Activated T-cell treated with anti-CD3 and anti-CD28 coated beads for 1 hour (primary cell): ENCODE results near the gene TPO.

Source experiments
- DNase-seq: peaks from one replicate; pipeline ENCODE4 v3.0.0-alpha.2; 2020; ENCODE audit warnings: low read depth

Gene TPO

DNA sequence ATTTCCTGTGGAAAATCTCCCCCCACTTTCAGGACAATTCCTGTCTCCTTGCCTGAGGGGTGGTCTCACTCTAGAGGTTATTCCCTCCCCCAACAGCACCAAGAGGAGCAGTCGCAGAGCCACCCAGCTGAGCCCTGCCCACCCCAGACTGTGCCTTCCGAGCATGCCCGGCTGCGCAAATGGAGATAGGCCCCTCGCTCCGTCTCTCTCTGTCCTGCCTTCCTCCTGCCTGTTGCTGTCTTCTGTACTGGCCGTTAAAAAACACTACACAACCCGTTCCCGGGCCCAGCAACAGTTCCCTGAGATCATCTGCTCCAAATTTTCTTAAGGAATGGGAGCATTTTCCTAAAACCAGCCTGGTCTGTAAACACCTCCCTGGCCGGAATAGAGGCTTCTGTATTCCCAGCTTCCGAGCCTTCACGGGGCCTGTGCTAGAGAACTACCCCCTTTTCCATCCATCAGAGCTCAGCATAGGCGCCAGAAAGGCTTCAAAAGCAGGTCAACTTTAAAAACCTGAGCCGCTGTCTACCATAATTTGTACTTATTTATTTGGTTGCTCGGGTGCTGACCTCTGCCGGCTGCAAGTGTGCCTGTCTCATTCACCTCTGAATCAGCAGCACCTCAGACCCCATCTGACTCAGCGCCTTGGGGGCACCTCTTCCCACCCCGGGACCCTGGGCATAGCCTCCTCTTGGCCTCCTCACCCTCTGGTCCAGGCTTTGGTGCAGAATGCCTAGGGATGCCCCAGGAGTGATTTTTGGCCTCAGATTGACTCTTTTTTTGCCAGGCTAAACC, 171.6 kb downstream of the TPO start:
- no peak for DNase-seq

DNA sequence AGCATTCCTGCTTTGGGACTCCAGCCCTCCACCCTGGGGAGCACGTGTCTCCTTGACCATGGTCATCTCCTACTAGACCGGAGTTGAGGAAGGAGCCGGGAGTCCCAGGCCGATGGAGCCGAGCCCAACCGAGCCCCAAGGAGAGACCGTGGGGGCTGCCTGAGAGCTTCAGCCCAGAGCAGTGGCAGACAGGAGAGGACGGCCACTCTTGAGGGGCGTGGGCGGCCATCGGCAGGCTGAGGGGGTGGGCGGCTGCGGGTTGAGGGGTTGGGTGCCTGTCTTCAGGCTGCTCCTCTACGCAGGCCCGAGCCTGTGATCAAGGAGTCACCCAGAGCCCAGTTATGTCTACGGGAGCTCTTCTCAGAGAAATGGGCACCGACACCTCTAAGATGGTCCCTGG, 172.4 kb downstream of the TPO start:
- DNase-seq: no peak

DNA sequence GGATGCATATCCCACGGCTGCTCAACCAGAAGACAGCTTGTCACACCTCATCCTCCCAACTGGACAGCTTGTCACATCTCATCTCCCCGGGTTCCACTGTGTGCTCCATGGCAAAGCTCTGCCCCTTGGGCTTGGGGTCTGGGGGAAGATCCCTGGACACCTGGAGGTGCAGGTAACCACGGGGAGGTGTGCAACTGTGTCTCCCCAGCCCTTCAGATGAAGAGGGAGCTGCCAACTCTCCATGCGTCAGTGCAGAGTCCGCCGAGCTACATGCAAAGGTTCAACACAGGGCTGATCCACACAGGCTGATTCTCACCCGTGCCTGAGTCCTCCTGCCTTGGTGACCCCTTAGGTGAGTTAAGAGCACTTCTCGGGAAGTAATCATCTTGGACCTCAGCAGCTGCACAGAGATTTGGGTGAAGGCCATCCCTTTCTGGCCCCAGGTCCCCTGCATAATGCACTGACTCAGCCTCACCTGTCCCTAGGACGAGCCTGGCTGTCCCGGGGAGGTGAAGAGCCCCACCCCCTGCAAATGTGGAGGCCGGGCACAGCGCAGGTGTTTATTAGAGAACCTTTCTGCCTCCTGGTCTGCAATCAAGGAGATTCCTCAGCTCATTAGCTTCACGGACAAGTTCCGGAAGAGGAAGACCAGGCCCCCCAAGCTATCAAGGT, 173.1 kb downstream of the TPO start:
- no peak for DNase-seq

DNA sequence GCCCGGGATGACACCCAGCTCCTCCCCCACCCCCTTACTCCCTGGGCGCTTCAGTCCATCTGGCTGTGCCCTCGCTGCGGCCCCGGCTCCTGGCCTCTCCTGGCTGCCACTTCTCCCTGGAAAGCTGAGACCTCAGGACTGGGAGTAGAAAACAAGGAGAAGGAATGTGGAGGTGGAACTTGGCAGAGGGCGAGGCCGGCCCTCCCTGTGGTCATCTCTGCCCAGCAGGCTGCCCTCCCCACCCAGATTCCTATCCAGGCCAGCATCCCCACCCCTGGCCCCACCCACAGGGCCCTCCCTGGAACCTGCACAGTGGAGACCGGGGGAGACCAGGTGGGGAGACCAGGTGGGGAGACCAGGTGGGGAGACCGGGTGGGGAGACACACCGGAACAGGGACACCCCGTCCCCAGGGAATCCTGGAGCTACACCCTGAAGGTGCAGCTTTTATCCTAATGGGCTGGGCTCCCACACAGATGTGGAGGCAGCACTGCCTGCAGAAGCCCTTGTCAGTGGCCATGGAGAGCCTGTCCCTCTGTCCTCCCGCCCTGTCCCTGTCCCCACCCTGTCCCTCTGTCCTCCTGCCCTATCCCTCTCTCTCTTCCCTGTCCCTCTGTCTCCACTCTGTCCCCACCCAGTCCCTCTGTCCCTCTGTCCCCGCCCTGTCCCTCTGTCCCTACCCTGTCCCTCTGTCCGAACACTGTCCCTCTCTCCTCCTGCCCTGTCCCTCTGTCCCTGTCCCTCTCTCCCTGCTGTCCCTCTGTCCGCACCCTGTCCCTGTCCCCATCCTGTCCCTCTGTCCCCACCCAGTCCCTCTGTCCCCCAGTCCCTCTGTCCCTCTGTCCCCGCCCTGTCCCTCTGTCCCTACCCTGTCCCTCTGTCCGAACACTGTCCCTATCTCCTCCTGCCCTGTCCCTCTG, 173.9 kb downstream of the TPO start:
- DNase-seq: no peak

DNA sequence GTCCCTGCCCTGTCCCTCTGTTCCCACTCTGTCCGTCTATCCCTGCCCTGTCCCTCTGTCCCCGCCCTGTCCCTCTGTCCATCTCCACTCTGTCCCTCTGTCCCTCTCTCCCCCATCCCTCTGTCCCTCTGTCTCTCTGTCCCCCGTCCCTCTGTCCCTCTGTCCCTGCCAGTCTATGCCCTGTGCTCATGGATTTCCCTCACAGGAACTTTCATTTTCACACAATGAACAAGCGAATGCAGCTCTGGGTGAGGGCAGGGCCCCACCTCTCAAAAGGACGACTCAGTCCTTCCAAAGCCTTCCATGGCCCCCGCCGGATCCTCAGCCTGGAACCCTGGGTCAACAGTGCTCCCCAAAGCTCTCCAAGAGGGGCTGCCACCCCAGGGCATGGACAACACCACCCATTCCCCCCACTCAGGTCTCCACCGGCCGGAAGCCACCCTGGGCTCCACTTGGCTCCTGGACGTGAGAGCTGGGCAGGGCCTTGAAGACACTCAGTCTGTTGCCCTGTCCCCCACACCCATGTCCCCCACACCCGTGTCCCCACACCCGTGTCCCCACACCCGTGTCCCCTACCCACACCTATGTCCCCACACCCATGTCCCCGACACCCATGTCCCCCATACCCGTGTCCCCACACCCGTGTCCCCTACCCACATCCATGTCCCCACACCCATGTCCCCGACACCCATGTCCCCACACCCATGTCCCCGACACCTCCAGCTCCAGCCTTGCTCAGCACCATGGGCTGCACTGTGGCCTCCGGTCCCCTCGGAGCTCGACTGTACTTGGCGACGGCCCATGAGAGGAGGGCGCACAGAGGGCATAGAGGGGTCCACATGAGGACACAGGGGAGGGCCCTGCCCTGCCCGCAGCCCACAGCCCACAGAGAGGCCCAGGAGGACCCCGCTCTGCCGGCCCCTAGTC, 175.1 kb downstream of the TPO start:
- no peak for DNase-seq

DNA sequence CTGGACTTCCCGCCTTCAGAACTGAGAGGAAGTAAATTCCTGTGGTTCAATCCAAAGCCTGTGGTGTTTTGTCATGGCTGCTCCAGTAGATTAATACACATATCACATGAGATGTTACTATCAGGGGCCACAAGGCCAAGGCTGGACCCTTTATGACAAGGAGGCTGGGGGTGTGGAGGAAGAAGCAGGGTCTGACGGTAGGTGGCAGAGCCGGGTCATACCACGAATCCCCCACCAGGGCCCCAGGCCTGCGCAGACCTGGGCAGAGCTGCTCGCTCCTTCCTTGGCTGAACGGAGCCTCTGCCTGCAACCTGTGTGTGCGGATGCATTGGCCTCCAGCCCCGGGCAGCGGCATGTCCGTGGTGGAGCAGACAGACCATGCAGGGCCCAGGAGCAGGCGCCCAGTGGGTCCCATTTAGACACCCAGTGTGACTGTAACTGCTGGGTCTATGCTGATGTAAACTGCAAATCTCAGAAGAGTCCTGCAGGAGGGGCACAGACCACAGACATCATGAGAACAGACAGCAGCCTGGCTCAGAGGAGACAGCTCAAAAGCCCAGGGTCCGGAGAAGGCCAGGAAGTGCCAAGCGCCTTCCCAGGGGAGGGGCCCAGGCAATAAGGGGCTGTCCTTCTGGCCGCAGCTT, 175.8 kb downstream of the TPO start:
- DNase-seq: no peak

DNA sequence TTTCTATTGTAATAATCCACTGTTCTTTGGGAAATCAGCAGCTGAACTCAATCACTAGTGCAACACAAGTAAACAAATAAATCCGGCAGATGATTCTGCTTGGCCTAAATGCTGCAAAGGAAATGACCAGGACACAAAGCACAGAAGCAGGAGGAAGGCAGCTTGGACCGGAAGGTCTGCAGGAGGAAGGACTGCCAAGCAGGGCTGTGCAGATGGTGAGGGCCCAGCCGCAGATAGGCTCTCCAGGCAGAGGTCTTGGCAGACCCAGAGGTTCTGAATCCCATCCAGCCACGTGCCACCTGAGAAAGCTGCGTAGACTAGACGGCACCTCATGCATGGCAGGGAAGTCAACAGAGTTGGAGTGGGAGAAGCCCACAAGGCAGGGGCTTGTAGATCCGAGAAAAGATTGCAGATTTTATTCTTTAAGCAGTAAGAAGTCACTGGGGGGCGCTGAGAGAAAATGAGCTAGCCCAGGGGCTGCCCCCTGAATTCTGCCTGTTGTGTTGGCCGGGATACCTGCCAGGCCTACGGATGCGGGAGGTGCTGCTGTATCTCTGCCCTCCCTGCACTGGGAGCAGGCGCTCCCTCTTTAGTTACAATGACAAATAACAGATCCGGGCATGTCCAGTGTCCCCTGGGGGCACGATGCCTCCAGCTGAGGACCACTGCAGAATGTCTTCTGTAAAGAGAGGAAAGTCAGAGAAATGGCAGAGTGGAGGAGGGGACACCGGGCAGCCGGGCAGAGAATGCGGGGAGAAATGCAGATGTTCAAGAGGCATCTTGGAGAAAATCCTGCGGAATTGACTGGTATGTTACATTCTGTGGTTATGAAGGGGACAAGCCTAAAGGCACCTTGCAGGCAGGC, 177.6 kb downstream of the TPO start:
- DNase-seq: no peak

DNA sequence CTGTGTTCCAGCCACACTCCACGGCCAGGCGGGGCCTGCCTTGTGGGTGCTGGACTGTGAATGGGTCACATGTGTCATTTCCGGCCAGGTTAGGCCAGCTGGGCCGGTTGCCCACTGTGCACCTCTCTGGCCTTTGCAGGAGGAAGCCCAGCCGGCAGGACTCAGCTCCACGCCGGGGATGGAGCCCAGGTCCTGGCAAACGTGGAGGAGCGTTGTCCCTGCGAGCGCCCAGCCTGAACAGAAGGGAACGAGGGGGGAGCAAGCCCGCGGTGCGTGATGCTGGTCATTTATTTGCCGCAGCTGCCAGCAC, 178.2 kb downstream of the TPO start:
- no peak for DNase-seq
